OCI-LY7 (cell line): Measurements from ENCODE around the gene DDRGK1. TPM values are rescaled to one million over a fixed set of nuclear protein-coding genes. Genes with fewer than 3 reads are reported as not detected.
A peak's percentile ranks its signal among the peaks of the same experiment; 100 is the strongest.
"Not testable (repeated sequence)": the region's sequence is repeated elsewhere in the genome, so short reads cannot be mapped to it uniquely, and the experiment has no call there.

Experiments
- BruUV-seq: library from RNA; stranded (reverse); fragments of 400-500 nt; replicated peaks from 2 replicates; lab custom pipeline; 2021; lab: Mats Ljungman, UMichigan
- CTCF ChIA-PET: fragments of 300-600 bp; sonication (Branson Sonifier 250); formaldehyde crosslinking; loops from one replicate; lab custom pipeline; 2022; ENCODE audit warnings: antibody characterized with exemption; ENCODE audit not compliant: unreplicated experiment; lab: Charles Lee
- POLR2A ChIA-PET: fragments of 300-600 bp; sonication (Branson Sonifier 250); formaldehyde crosslinking; loops from one replicate; lab custom pipeline; 2022; ENCODE audit warnings: antibody characterized with exemption; lab: Charles Lee
- DNase-seq: peaks from one replicate; pipeline ENCODE4 v3.0.0-alpha.2; 2015; ENCODE audit warnings: low spot score
- H2AFZ ChIP-seq: fragments of 200-600 bp; sonication (generic), shearing (Covaris generic); 2 replicates; pipeline ENCODE4 v1.6.1; 2014; ENCODE audit warnings: mild to moderate bottlenecking, antibody characterized with exemption, low read length, moderate library complexity
- H3K27ac ChIP-seq: fragments of 200-600 bp; sonication (generic); 2 replicates; pipeline ENCODE4 v1.5.1; 2014; ENCODE audit warnings: mixed run types, low read depth, mild to moderate bottlenecking, moderate library complexity, low read length, inconsistent platforms; ENCODE audit not compliant: poor library complexity, severe bottlenecking
- H3K36me3 ChIP-seq: fragments of 200-600 bp; sonication (generic); 2 replicates; pipeline ENCODE4 v1.6.1; 2014; ENCODE audit warnings: mild to moderate bottlenecking, antibody characterized with exemption, low read length, moderate library complexity, mixed read lengths; ENCODE audit not compliant: insufficient read depth
- H3K4me1 ChIP-seq: fragments of 200-600 bp; sonication (generic); 2 replicates; pipeline ENCODE4 v1.5.1; 2014; ENCODE audit warnings: mild to moderate bottlenecking, low read length; ENCODE audit not compliant: insufficient read depth, poor library complexity, severe bottlenecking
- H3K4me2 ChIP-seq: fragments of 200-600 bp; sonication (generic); 2 replicates; pipeline ENCODE4 v1.6.1; 2014; ENCODE audit warnings: mild to moderate bottlenecking, low read length
- H3K4me3 ChIP-seq: fragments of 200-600 bp; sonication (generic); 2 replicates; pipeline ENCODE4 v1.5.1; 2014; ENCODE audit warnings: mild to moderate bottlenecking, low read depth, low read length; ENCODE audit not compliant: poor library complexity, severe bottlenecking
- H3K79me2 ChIP-seq: fragments of 200-600 bp; sonication (generic); 2 replicates; pipeline ENCODE4 v1.6.1; 2016; ENCODE audit warnings: low read depth, mild to moderate bottlenecking, low read length, moderate library complexity, mixed read lengths; ENCODE audit not compliant: insufficient read depth
- H3K9me2 ChIP-seq: fragments of 200-600 bp; sonication (generic); 2 replicates; pipeline ENCODE4 v1.6.1; 2016; ENCODE audit warnings: mild to moderate bottlenecking, low read length, mixed read lengths; ENCODE audit not compliant: insufficient read depth
- H3K9me3 ChIP-seq: fragments of 200-600 bp; sonication (generic); 2 replicates; pipeline ENCODE4 v1.6.1; 2014; ENCODE audit warnings: mild to moderate bottlenecking, mixed run types, low read length, mixed read lengths
- H4K20me1 ChIP-seq: fragments of 200-600 bp; sonication (generic); 2 replicates; pipeline ENCODE4 v1.6.1; 2014; ENCODE audit warnings: mild to moderate bottlenecking, antibody characterized with exemption, low read length, moderate library complexity, mixed read lengths; ENCODE audit not compliant: insufficient read depth
- EZH2phosphoT487 ChIP-seq: fragments of 200-600 bp; sonication (generic); IDR thresholded peaks from 2 replicates; pipeline ENCODE4 v1.6.1; 2018; ENCODE audit warnings: low read depth, borderline replicate concordance, mild to moderate bottlenecking, mixed run types, antibody characterized with exemption, low read length, moderate library complexity, mixed read lengths
- intact Hi-C: fragments of 100-400 bp; cut with micrococcal nuclease; formaldehyde crosslinking; loops from one replicate; pipeline ENCODE4 v1.10.0; 2022; ENCODE audit not compliant: unreplicated experiment
- total RNA-seq, 2 experiments: library from RNA; depleted of rRNA in 1 of 2; stranded (reverse); fragments of >200 nt in 1 of 2; shearing (Covaris generic) in 1 of 2; gene quantifications; 2 replicates each; pipeline ENCODE4 v1.2.3, GENCODE V29; 2014 to 2022
- TF ChIP-seq, protein P1 (sequence below): fragments of 200-600 bp; sonication (generic); conservative IDR thresholded peaks from 2 replicates; pipeline ENCODE4 v1.5.1; 2014; ENCODE audit warnings: mild to moderate bottlenecking, antibody characterized with exemption, low read length, moderate library complexity, mixed read lengths

DDRGK1 gene
- total RNA-seq, 2 experiments from 2014 or later = 37.7 to 55.0 TPM

- Histone ChIP-seq H3K4me2 (no peak overlapping the region), H2AFZ (no peak overlapping the region), H3K36me3 (no peaks in the 10 kb centered on the region), H3K4me1 (no peaks in the 10 kb centered on the region), H3K79me2 (no peaks in the 10 kb centered on the region), H3K27ac (no peak overlapping the region), H4K20me1 (no peaks in the 10 kb centered on the region), H3K4me3 (no peak overlapping the region), H3K9me3 (no peaks in the 10 kb centered on the region), H3K9me2 (no peaks in the 10 kb centered on the region)
- intact Hi-C loops = no loop called here
- BruUV-seq = TSS peak; percentile 34
- POLR2A ChIA-PET = interaction anchor here (1.1 kb wide), 2 partner anchors 19 to 98 kb away, joined by 3 read pairs; no protein-coding TSS in a partner anchor
- CTCF ChIA-PET = no interaction called here
- no peak for DNase-seq
- TF ChIP-seq EZH2phosphoT487 = no peak
- TF ChIP-seq, protein P1, sequence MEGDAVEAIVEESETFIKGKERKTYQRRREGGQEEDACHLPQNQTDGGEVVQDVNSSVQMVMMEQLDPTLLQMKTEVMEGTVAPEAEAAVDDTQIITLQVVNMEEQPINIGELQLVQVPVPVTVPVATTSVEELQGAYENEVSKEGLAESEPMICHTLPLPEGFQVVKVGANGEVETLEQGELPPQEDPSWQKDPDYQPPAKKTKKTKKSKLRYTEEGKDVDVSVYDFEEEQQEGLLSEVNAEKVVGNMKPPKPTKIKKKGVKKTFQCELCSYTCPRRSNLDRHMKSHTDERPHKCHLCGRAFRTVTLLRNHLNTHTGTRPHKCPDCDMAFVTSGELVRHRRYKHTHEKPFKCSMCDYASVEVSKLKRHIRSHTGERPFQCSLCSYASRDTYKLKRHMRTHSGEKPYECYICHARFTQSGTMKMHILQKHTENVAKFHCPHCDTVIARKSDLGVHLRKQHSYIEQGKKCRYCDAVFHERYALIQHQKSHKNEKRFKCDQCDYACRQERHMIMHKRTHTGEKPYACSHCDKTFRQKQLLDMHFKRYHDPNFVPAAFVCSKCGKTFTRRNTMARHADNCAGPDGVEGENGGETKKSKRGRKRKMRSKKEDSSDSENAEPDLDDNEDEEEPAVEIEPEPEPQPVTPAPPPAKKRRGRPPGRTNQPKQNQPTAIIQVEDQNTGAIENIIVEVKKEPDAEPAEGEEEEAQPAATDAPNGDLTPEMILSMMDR = no peak
These were observed 20.4 kb downstream of the DDRGK1 start for GRCh38 chr20:3183896-3184612.

GRCh38 chr20:3182429-3182828 is 22.1 kb downstream of the DDRGK1 start:
- intact Hi-C loops, H3K9me3 ChIP-seq, DNase-seq, H3K4me2 ChIP-seq, H3K36me3 ChIP-seq, H3K27ac ChIP-seq, H3K9me2 ChIP-seq, H4K20me1 ChIP-seq, H2AFZ ChIP-seq, H3K4me3 ChIP-seq, H3K4me1 ChIP-seq, BruUV-seq, H3K79me2 ChIP-seq: not testable (repeated sequence)
- CTCF ChIA-PET = interaction anchor here (0.6 kb wide), 1 partner anchor 319 kb away, joined by 3 read pairs; no protein-coding TSS in a partner anchor
- POLR2A ChIA-PET = interaction anchor here (0.6 kb wide), 1 partner anchor 22 kb away, joined by 3 read pairs; no protein-coding TSS in a partner anchor

- Histone ChIP-seq H3K9me3 (no peaks in the 10 kb centered on the region), H3K79me2 (no peaks in the 10 kb centered on the region), H3K27ac (no peak overlapping the region), H3K36me3 (no peaks in the 10 kb centered on the region), H3K4me2 (no peak overlapping the region), H4K20me1 (no peaks in the 10 kb centered on the region), H3K4me3 (no peak overlapping the region), H2AFZ (no peak overlapping the region), H3K9me2 (no peaks in the 10 kb centered on the region), H3K4me1 (no peaks in the 10 kb centered on the region)
- DNase-seq = no peak
- ChIA-PET CTCF (no interaction called here), POLR2A (no interaction called here)
- TF ChIP-seq, protein P1 = no peak
- TF ChIP-seq EZH2phosphoT487 = no peak
- intact Hi-C loops = no loop called here
- no TSS peak for BruUV-seq
These were observed 23.2 kb downstream of the DDRGK1 start for GRCh38 chr20:3181270-3181669.
